Nephron (organoid): ENCODE measurements around the gene RND2.
A peak's percentile ranks its signal among the peaks of the same experiment; 100 is the strongest.

Source experiments
- H3K27ac Mint-ChIP-seq, 3 experiments: 2 replicates each; pipeline ENCODE4 v1.8.0; 2020; ENCODE audit warnings: mixed read lengths in 3 of 3, mild to moderate bottlenecking in 2 of 3, moderate library complexity in 1 of 3
- H3K27me3 Mint-ChIP-seq: 2 replicates; pipeline ENCODE4 v1.8.0; 2021; ENCODE audit warnings: low read depth, mild to moderate bottlenecking, moderate library complexity, mixed read lengths
- H3K36me3 Mint-ChIP-seq: 2 replicates; pipeline ENCODE4 v1.8.0; 2020; ENCODE audit warnings: low read depth, mixed read lengths
- H3K4me1 Mint-ChIP-seq: 2 replicates; pipeline ENCODE4 v1.8.0; 2020; ENCODE audit warnings: mixed read lengths
- H3K4me3 Mint-ChIP-seq, 3 experiments: 2 replicates each; pipeline ENCODE4 v1.8.0; 2020; ENCODE audit warnings: mild to moderate bottlenecking in 3 of 3, mixed read lengths in 3 of 3, moderate library complexity in 2 of 3
- H3K9me3 Mint-ChIP-seq: 2 replicates; pipeline ENCODE4 v1.8.0; 2020; ENCODE audit warnings: mixed read lengths
- TF ChIP-seq, protein P1 (sequence below), 3 experiments: fragments of 200-600 bp; sonication (generic); IDR thresholded peaks; one replicate each; pipeline ENCODE4 v1.5.0; 2021; ENCODE audit warnings: antibody characterized with exemption in 3 of 3; ENCODE audit not compliant: unreplicated experiment in 3 of 3

The RND2 gene

DNA sequence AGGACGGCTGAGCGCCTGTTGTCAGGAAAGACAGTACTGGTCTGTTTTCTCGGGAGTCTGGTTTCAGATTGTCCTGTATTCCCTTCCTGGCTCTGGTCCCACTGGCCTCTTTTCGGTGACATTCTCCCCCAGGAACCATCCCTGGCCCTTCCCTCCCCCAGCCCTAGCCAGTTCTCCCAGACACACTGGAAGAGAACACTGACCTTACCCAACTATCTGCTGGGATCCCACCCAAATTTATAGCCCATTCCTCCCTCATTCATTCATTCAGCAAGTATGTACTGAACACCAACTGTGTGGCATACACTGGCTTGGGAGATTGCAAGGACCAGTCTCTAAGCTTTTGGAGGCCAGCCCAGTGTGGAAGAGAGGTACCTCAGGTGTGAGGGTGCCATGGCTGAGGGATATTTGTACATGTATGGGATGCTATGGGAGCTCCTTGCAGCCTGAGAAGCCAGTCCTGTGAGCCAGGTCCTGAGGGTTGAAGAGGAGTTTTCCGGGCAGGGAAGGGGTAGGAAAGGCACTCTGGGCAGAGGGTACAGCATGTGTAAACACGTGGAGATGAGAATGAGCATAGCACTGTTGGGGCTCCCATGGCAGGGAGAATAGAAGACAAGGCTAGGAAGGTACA lies 5.2 kb downstream of the RND2 start:
- Mint-ChIP-seq H3K36me3 (no peaks in the 10 kb centered on the region), H3K4me1 (peaks cover 43% of the 10 kb centered on the region), H3K27me3 (no peaks in the 10 kb centered on the region), H3K9me3 (no peaks in the 10 kb centered on the region), H3K4me3 (no peak overlapping the region), H3K27ac (no peak overlapping the region)
- TF ChIP-seq, protein P1, sequence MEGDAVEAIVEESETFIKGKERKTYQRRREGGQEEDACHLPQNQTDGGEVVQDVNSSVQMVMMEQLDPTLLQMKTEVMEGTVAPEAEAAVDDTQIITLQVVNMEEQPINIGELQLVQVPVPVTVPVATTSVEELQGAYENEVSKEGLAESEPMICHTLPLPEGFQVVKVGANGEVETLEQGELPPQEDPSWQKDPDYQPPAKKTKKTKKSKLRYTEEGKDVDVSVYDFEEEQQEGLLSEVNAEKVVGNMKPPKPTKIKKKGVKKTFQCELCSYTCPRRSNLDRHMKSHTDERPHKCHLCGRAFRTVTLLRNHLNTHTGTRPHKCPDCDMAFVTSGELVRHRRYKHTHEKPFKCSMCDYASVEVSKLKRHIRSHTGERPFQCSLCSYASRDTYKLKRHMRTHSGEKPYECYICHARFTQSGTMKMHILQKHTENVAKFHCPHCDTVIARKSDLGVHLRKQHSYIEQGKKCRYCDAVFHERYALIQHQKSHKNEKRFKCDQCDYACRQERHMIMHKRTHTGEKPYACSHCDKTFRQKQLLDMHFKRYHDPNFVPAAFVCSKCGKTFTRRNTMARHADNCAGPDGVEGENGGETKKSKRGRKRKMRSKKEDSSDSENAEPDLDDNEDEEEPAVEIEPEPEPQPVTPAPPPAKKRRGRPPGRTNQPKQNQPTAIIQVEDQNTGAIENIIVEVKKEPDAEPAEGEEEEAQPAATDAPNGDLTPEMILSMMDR (IDR thresholded peaks at IDR 0.05; ENCODE audit: unreplicated experiment in 3 of 3): no peak

DNA sequence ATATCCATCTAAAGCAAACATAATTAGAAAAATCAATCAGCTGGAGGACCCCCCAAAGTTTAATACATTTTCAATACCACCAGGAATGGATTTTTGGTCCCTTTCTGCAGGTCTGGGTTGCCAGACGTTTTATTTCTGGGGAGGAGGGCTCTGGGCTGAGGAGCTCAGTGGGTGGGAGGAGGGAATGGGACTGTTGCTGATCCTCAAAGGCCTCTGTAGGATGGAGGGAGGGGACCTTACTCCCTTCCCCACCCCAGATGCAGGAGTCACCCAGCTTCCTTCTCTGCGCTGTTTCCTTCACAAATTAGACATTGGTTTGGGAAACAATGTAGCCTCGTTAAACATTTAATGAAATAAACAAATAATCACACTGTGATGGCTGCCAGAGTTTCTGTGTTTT lies 6.6 kb downstream of the RND2 start:
- Mint-ChIP-seq H3K27me3 (no peaks in the 10 kb centered on the region), H3K27ac (no peak overlapping the region), H3K9me3 (no peaks in the 10 kb centered on the region), H3K4me3 (no peak overlapping the region), H3K36me3 (no peaks in the 10 kb centered on the region), H3K4me1 (peaks cover 41% of the 10 kb centered on the region)
- TF ChIP-seq, protein P1 (IDR thresholded peaks at IDR 0.05; ENCODE audit: unreplicated experiment in 3 of 3): no peak

DNA sequence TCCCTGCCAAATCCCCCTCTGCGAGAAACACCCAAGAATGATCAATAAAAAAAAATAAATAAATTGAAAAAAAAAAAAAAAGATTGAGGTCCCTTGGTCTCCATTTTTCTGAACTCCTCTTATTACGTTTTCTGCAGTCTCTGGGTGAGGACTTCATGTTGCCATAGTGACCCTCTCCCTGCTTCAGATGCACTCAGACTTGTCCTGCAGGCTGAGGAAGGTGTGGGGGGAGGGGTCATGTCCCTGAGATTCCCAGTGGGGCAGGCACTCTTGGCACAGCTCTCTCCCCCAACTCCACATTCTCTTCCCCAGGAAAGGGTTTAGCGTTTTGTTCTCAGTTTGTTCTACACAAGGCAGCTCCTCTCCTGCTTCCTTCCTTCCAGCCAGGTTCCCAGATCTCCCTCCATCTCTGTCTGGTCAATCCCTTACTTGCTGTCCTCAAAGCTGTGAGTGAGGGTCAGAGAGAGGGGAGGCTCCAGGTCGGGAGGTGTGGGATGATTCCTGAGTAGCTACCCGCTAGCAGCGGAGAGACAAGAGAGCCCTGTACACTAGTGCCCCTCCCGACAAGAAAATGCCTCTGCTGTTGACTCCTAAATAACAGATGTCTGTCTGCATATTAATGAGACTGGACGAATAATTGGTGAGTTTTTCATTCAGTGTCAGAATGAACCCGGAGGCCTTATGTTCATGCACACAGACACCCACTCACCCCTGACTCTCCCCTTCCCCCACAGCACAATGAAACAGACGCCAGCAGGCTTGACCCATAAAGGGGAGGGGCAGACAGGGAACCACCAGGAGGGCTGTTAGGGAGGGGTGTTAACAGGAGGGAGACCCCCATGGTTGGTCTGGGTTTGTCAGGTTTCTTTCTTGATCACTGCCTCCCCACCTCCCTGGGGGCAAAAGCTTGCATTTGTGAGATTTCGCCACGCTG lies 9.2 kb downstream of the RND2 start:
- peaks cover 5% of the 10 kb centered on the region for H3K27me3 Mint-ChIP-seq
- peaks cover 26% of the 10 kb centered on the region for H3K4me1 Mint-ChIP-seq
- peak overlapping the region in 1 of 3 experiments; percentile 15 for H3K4me3 Mint-ChIP-seq
- no peaks in the 10 kb centered on the region for H3K36me3 Mint-ChIP-seq
- peak overlapping the region; percentile 23 to 82 (median 58) for H3K27ac Mint-ChIP-seq
- no peaks in the 10 kb centered on the region for H3K9me3 Mint-ChIP-seq
- TF ChIP-seq, protein P1 (IDR thresholded peaks at IDR 0.05; ENCODE audit: unreplicated experiment in 3 of 3): no peak

DNA sequence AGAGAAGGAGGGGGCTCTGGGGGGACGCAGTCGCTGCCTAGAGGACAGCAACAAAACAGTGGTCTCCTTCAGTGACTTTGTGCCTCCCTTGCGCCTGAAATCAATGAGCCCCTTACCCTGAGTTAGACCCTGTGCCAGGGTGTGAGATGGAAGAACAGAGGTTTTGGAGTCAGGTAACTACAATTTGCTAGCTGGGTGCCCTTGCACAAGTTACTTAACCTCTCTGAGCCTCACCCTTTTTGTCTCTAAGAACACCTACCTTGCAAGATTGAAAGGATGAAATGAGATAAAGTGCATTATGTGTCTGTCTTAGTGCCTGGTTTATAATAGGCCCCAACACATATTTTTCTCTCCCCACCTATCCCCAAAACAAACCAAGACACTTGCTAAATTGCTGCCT lies 9.9 kb downstream of the RND2 start:
- peaks cover 24% of the 10 kb centered on the region for H3K4me1 Mint-ChIP-seq
- H3K36me3 Mint-ChIP-seq: no peaks in the 10 kb centered on the region
- H3K4me3 Mint-ChIP-seq: no peak overlapping the region
- TF ChIP-seq, protein P1 (IDR thresholded peaks at IDR 0.05; ENCODE audit: unreplicated experiment in 3 of 3): no peak
- peak overlapping the region in 1 of 3 experiments; percentile 82 for H3K27ac Mint-ChIP-seq
- peaks cover 5% of the 10 kb centered on the region for H3K27me3 Mint-ChIP-seq
- H3K9me3 Mint-ChIP-seq: no peaks in the 10 kb centered on the region

DNA sequence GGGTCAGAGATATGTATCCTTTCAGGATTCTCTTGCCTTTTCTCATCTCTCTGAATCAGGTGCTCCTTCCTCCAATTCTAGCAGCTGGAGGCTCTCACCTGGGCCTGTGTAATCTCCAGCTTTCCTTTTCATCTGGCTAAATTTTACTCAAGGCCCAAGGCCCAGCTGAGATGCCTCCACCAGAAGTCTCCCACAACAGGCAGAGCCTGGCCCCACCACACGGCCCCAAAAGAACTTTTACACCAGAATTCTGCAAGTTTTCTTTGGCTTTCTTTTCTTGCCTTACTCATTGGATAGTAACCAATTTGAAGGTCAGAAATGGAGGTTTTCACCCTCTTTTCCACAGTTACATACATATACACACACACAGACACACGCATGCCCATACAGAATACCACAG lies 14.6 kb downstream of the RND2 start:
- no peaks in the 10 kb centered on the region for H3K36me3 Mint-ChIP-seq
- no peak overlapping the region for H3K27ac Mint-ChIP-seq
- no peaks in the 10 kb centered on the region for H3K9me3 Mint-ChIP-seq
- H3K4me1 Mint-ChIP-seq: peaks cover 4% of the 10 kb centered on the region
- TF ChIP-seq, protein P1 (IDR thresholded peaks at IDR 0.05; ENCODE audit: unreplicated experiment in 3 of 3): no peak
- H3K4me3 Mint-ChIP-seq: no peak overlapping the region
- peaks cover 5% of the 10 kb centered on the region for H3K27me3 Mint-ChIP-seq
